Measurements from ENCODE around the gene WNK4. TPM values are rescaled to one million over a fixed set of nuclear protein-coding genes. Genes with fewer than 3 reads are reported as not detected.

The WNK4 gene
- total and polyA plus RNA-seq, 8 donors, result 1.1 to 30.4 (median 2.7) TPM

DNA sequence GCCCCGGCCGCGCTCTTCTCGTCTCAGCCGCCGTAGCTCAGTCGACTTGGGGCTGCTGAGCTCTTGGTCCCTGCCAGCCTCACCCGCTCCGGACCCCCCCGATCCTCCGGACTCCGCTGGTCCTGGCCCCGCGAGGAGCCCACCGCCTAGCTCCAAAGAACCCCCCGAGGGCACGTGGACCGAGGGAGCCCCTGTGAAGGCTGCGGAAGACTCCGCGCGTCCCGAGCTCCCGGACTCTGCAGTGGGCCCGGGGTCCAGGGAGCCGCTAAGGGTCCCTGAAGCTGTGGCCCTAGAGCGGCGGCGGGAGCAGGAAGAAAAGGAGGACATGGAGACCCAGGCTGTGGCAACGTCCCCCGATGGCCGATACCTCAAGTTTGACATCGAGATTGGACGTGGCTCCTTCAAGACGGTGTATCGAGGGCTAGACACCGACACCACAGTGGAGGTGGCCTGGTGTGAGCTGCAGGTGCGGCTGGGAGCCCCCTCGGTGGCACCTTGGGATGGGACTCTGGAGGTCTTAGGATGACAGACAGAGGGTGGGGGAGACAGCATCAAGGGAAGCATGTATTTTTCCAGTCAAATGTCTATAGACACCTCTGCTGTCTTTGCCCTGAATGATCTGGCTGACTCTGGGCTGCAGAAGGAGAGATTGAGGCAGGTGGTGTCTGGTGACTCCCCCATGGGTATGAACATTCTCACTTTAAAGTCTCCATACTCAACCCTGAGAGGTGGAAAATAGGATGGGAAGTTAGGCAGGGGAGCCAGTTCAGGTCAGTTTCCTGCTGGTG lies 635 bp downstream of the WNK4 start:
- 3 to 8% (median 4%) methylated on average over 21 to 39 of the region's 39 CpGs for WGBS, 5 donors
- DNase-seq, result no peak
- H3K4me3 ChIP-seq, result peak overlapping the region; percentile 41 to 61 (median 46)
- peak overlapping the region in 3 of 5 donors; percentile 40 to 72 (median 56) for H3K27ac ChIP-seq
- intact Hi-C loops (cut with DNase I; ENCODE audit: low total_unique reads), result no loop called here
- peaks cover 4 to 63% (median 51%) of the 10 kb centered on the region in 3 donors for H3K27me3 ChIP-seq
- H3K36me3 ChIP-seq, result peaks cover 35 to 39% (median 36%) of the 10 kb centered on the region in 4 donors
- no peak for TF ChIP-seq EP300 (IDR thresholded peaks at IDR 0.05)
- no peak for TF ChIP-seq POLR2A (IDR thresholded peaks at IDR 0.05)
- TF ChIP-seq, protein P1, sequence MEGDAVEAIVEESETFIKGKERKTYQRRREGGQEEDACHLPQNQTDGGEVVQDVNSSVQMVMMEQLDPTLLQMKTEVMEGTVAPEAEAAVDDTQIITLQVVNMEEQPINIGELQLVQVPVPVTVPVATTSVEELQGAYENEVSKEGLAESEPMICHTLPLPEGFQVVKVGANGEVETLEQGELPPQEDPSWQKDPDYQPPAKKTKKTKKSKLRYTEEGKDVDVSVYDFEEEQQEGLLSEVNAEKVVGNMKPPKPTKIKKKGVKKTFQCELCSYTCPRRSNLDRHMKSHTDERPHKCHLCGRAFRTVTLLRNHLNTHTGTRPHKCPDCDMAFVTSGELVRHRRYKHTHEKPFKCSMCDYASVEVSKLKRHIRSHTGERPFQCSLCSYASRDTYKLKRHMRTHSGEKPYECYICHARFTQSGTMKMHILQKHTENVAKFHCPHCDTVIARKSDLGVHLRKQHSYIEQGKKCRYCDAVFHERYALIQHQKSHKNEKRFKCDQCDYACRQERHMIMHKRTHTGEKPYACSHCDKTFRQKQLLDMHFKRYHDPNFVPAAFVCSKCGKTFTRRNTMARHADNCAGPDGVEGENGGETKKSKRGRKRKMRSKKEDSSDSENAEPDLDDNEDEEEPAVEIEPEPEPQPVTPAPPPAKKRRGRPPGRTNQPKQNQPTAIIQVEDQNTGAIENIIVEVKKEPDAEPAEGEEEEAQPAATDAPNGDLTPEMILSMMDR (IDR thresholded peaks at IDR 0.05), result no peak
- TF ChIP-seq POLR2AphosphoS5 (IDR thresholded peaks at IDR 0.05), result no peak
- H3K4me1 ChIP-seq, result peaks cover 22 to 50% (median 29%) of the 10 kb centered on the region in 4 donors
- H3K9me3 ChIP-seq, result no peaks in the 10 kb centered on the region

DNA sequence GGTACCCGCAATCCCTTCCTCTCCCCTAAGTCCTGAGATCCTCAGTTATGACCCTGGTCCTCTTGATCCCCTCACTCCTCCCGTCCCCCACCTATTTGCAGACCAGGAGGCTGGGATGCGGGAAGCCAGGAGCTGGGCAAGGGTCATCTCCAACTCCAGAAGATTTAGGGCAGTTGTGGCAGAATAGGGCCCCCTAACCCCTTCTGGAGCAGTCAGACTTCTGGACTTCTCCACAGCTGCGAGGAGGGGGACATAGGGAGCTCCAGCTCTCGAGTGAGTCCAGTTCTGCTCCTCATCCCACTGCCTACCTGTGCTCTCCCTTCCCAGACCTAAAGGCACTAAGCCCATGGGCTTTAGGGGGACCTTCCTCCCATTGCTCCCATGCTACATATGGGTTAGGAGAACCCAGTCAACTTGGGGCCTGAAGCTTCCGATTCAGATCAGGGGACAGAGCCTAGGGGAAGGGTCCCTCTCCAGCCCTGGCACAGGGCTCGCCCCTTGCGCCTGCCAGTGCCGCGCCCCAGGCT lies 1.3 kb downstream of the WNK4 start:
- no peak for DNase-seq
- intact Hi-C loops (cut with DNase I; ENCODE audit: low total_unique reads), result no loop called here
- Histone ChIP-seq H3K4me3 (peak overlapping the region; percentile 41 to 61 (median 46)), H3K27me3 (peaks cover 4 to 70% (median 56%) of the 10 kb centered on the region in 3 donors), H3K4me1 (peaks cover 22 to 50% (median 29%) of the 10 kb centered on the region in 4 donors), H3K9me3 (no peaks in the 10 kb centered on the region), H3K27ac (peak overlapping the region in 3 of 5 donors; percentile 14 to 72 (median 21)), H3K36me3 (peaks cover 28 to 33% (median 29%) of the 10 kb centered on the region in 4 donors)
- TF ChIP-seq, protein P1 (IDR thresholded peaks at IDR 0.05), result no peak
- TF ChIP-seq POLR2AphosphoS5 (IDR thresholded peaks at IDR 0.05), result no peak
- TF ChIP-seq POLR2A (IDR thresholded peaks at IDR 0.05), result no peak
- no peak for TF ChIP-seq EP300 (IDR thresholded peaks at IDR 0.05)
- 19 to 54% (median 25%) methylated on average over 4 to 10 of the region's 10 CpGs for WGBS, 5 donors

DNA sequence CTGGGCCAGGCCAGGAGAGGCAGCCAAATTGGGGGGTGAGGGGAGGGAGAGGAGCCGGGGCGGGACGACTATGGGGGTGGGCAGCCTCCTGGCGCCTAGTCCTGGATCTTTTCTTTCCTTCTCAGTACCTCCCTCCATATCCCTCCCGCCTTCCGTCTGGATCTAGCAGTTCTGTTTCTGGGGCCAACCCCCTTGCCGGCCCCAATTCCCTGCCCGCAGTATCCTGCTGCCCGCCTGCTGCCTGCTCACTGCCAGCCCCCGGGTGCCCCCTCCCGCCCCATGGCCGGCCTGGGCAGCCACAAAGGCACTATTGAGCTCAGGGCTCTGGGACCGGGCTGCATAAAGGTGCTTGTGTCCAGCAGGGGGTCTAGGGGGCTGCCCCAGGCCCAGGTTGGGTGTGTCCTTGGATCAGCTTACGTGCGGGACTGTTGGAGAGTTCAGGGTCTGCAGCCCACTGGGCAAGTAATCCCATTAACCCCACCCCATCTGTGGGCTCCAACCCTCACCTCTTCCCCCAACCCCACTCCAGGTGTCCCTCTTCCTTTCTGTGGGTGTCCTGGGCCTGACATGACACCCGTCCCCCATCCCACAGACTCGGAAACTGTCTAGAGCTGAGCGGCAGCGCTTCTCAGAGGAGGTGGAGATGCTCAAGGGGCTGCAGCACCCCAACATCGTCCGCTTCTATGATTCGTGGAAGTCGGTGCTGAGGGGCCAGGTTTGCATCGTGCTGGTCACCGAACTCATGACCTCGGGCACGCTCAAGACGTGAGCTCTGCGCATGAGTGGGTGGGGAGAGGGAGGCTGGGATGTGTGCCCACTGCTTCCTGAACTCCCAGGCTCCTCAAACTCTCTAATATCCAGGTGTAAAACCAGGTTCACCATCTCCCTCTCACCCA lies 2.0 kb downstream of the WNK4 start:
- peaks cover 22 to 50% (median 29%) of the 10 kb centered on the region in 4 donors for H3K4me1 ChIP-seq
- H3K27me3 ChIP-seq, result peaks cover 4 to 76% (median 56%) of the 10 kb centered on the region in 3 donors
- intact Hi-C loops (cut with DNase I; ENCODE audit: low total_unique reads), result no loop called here
- H3K9me3 ChIP-seq, result no peaks in the 10 kb centered on the region
- 33 to 50% (median 38%) methylated on average over 19 to 29 of the region's 29 CpGs for WGBS, 5 donors
- peak overlapping the region; percentile 41 to 61 (median 46) for H3K4me3 ChIP-seq
- TF ChIP-seq, protein P1 (IDR thresholded peaks at IDR 0.05), result no peak
- TF ChIP-seq EP300 (IDR thresholded peaks at IDR 0.05) (no peak), POLR2AphosphoS5 (IDR thresholded peaks at IDR 0.05) (no peak), POLR2A (IDR thresholded peaks at IDR 0.05) (no peak)
- DNase-seq, result peak in 1 of 2 donors; percentile 45
- peaks cover 21 to 26% (median 22%) of the 10 kb centered on the region in 4 donors for H3K36me3 ChIP-seq
- peak overlapping the region in 1 of 5 donors; percentile 72 for H3K27ac ChIP-seq

Data from stomach (tissue), 9 donors.